ENCODE data around the gene NFIA. TPM values are rescaled to one million over a fixed set of nuclear protein-coding genes. Genes with fewer than 3 reads are reported as not detected.
A peak's percentile ranks its signal among the peaks of the same experiment; 100 is the strongest.
"Not testable (repeated sequence)": the region's sequence is repeated elsewhere in the genome, so short reads cannot be mapped to it uniquely, and the experiment has no call there.

Gene NFIA
- total RNA-seq, 2 experiments from 2014 or later, result 0.80 to 5.4 TPM

DNA sequence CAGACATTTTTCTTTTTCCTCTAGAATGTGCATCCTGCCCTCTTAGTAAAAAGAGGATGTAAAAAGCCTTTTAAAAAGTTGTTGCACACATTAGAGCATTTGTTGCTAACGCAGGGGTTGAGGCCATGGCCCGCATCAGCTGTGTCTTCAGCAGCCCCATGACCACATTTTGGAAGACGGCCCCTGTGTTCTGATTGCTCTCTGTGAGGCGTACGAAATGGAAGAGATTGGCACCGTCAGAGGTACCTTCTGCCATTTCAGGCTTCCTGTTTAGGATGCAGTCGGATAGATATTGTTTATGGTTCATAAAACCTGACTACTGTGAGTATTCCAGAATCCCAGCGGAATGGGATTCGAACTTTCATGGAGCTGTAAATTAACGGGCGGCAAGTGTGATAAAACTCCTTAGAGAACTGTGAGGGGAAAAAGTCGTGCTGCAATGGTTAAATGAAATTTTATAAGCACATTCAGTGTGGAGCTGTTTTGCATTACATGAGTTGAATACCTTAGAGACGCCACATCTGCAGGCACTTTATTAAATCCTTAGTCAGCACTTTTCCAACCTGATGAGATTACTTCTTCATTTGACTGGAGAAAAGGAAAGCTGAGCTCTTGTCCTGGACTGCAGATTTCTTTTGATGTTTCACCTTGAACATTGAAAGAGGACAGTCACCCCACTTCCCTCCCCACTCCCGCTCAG, 368.7 kb downstream of the NFIA start:
- Mint-ChIP-seq H3K27ac (no peak overlapping the region), H3K9me3 (ENCODE audit: low read depth) (no peaks in the 10 kb centered on the region), H3K4me3 (no peak overlapping the region), H3K4me1 (peaks cover 11% of the 10 kb centered on the region), H3K36me3 (no peaks in the 10 kb centered on the region), H3K27me3 (no peaks in the 10 kb centered on the region)
- no peak for DNase-seq
- no peak for ATAC-seq
- CTCF ChIA-PET, result interaction anchor here (1.1 to 2.9 kb wide), 5 partner anchors 98 to 476 kb away, joined by 3 to 22 read pairs (median 4); no protein-coding TSS in a partner anchor

DNA sequence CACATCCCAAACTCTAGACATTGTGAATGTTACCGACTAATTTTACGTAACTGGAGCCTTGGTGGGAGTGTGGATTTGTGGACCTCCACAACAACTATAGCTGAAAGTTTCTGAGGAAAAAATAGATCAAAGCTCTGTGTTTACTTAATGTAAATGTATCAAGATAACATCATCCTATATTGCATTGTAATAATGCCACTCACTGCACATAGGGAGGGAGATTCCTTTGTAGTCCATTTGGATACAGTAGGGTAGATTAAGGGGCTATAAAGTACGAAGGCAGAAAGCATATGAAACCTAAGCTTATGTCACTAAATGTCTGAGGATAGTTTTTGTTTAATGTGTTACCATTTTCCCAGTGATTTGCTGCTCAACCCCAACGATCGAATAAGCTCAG, 369.2 kb downstream of the NFIA start:
- CTCF ChIA-PET, result interaction anchor here (1.1 to 2.9 kb wide), 9 partner anchors 12 to 473 kb away, joined by 3 to 22 read pairs (median 4); partner anchors contain the start of gene NFIA
- Mint-ChIP-seq H3K9me3 (ENCODE audit: low read depth) (no peaks in the 10 kb centered on the region), H3K4me3 (no peak overlapping the region), H3K36me3 (no peaks in the 10 kb centered on the region), H3K27me3 (no peaks in the 10 kb centered on the region), H3K4me1 (peaks cover 11% of the 10 kb centered on the region), H3K27ac (no peak overlapping the region)
- ATAC-seq (no peak), DNase-seq (no peak)

DNA sequence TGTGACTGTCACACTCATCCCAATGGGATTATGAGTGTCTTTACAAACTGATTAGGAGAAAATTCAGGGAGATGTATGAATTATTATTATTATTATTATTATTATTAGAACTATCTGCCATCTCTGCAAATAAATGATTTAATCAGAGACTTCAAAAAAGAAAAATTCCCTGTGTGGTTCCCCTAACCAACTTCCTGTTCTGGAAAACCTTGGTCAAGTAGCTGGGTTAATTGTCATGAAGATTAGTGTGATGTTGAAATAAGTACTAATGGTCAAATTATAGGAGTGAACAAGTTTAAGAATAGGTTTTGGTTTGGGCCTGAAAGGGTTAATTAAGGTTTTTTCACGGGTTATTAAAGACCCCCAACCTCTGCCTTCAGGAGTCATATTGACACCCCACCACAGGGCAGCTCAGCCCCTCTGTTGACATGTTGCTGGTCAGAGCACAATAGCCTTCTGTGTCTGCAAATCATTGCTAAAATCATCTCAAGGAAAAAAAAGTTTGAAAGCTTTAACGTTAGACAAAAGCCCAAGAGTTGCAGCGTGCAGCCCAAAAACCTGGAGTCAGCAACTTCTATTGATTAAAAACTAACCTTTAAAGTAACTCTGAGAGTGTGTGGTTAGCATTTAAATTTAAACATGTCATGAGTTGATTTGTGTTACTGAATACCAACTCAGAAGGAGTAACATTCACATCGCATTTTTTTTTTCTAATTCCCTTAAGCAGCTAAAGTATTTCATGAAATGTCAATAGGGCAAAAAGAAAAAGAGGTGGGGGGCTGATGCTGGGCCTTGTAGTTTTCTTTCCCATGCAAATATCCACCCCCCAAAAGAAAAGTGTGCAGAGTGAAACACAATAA, 370.0 kb downstream of the NFIA start:
- H3K4me3 Mint-ChIP-seq, result no peak overlapping the region
- no peaks in the 10 kb centered on the region for H3K27me3 Mint-ChIP-seq
- no peaks in the 10 kb centered on the region for H3K36me3 Mint-ChIP-seq
- CTCF ChIA-PET, result interaction anchor here (0.5 to 2.9 kb wide), 20 partner anchors 12 to 1424 kb away, joined by 3 to 22 read pairs (median 4); partner anchors contain the start of gene NFIA
- peaks cover 11% of the 10 kb centered on the region for H3K4me1 Mint-ChIP-seq
- no peak overlapping the region for H3K27ac Mint-ChIP-seq
- no peak for ATAC-seq
- DNase-seq, result no peak
- H3K9me3 Mint-ChIP-seq (ENCODE audit: low read depth), result no peaks in the 10 kb centered on the region

- ATAC-seq (peak; percentile 93), DNase-seq (peak; percentile 81)
- Mint-ChIP-seq H3K27me3 (no peaks in the 10 kb centered on the region), H3K4me3 (peak overlapping the region; percentile 13), H3K4me1 (peaks cover 11% of the 10 kb centered on the region), H3K27ac (no peak overlapping the region), H3K9me3 (ENCODE audit: low read depth) (no peaks in the 10 kb centered on the region), H3K36me3 (no peaks in the 10 kb centered on the region)
- CTCF ChIA-PET, result interaction anchor here (0.6 to 2.3 kb wide), 21 partner anchors 11 to 1477 kb away, joined by 3 to 11 read pairs (median 4); partner anchors contain the start of gene NFIA
Measured at GRCh38 chr1:61453111-61453961, 371.0 kb downstream of the NFIA start.

DNA sequence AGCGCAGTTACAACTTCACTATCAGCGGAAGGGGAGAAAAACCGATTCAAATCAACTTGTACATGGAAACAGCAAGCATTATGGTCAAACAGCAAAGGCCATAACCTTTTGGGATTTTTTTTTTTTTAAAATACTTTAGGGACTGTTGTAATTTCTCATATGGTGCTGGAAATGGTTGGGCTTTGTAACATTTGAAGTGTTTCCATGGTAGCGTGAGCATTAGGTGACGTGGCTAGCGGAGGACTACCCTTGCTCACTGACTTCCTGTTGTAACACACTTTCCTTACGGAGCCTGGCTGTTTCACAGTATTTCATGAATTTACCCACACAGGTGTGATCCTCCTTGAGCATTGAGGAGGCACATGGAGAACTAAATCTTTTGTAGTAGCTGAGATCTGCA, 373.0 kb downstream of the NFIA start:
- H3K4me3 Mint-ChIP-seq, result no peak overlapping the region
- CTCF ChIA-PET, result no interaction called here

DNA sequence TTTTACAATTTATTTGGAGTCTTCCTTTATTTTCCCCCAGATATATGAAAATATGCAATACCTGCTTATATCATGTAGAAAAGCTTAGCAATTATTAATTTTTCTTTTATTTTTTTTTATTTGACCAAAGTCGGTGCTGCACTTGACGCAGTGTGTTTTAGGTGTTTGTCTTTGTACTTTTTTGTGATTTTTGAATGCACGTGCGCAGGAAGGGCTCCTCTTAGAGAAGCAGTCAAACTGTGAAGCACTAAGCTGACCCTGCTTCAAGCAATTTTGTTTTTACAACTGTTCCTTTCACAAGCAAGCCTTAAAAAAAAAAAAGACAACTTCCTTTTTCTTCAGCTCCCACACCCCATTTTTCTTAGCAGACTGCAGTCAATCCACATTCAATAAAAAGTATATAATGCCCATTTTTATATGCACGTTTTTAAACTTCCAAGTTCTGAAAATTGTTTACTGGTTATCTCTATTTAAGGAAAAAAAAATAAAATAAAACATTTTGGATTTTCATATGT, 375.2 kb downstream of the NFIA start:
- ATAC-seq (no peak), DNase-seq (no peak)
- CTCF ChIA-PET, result interaction anchor here (0.8 to 1.2 kb wide), 2 partner anchors 138 to 179 kb away, joined by 3 read pairs; no protein-coding TSS in a partner anchor
- Mint-ChIP-seq H3K27ac (no peak overlapping the region), H3K9me3 (ENCODE audit: low read depth) (no peaks in the 10 kb centered on the region), H3K36me3 (no peaks in the 10 kb centered on the region), H3K4me1 (peaks cover 10% of the 10 kb centered on the region), H3K4me3 (no peak overlapping the region), H3K27me3 (no peaks in the 10 kb centered on the region)

More for the DNA sequence above, 373.0 kb downstream of the NFIA start:
- Mint-ChIP-seq H3K27me3 (no peaks in the 10 kb centered on the region), H3K36me3 (no peaks in the 10 kb centered on the region), H3K4me1 (peaks cover 11% of the 10 kb centered on the region), H3K9me3 (ENCODE audit: low read depth) (no peaks in the 10 kb centered on the region), H3K27ac (no peak overlapping the region)
- ATAC-seq (no peak), DNase-seq (no peak)

- DNase-seq, result no peak
- no peaks in the 10 kb centered on the region for H3K9me3 Mint-ChIP-seq (ENCODE audit: low read depth)
- peaks cover 5% of the 10 kb centered on the region for H3K4me1 Mint-ChIP-seq
- CTCF ChIA-PET, result no interaction called here
- H3K27ac Mint-ChIP-seq, result no peak overlapping the region
- ATAC-seq, result no peak
- no peaks in the 10 kb centered on the region for H3K36me3 Mint-ChIP-seq
- no peak overlapping the region for H3K4me3 Mint-ChIP-seq
- no peaks in the 10 kb centered on the region for H3K27me3 Mint-ChIP-seq
Measured at GRCh38 chr1:61459345-61459744, 377.0 kb downstream of the NFIA start.

GRCh38 chr1:61460191-61460590, 377.8 kb downstream of the NFIA start:
- no peak for ATAC-seq
- no peaks in the 10 kb centered on the region for H3K27me3 Mint-ChIP-seq
- no peaks in the 10 kb centered on the region for H3K36me3 Mint-ChIP-seq
- no peaks in the 10 kb centered on the region for H3K9me3 Mint-ChIP-seq (ENCODE audit: low read depth)
- peaks cover 5% of the 10 kb centered on the region for H3K4me1 Mint-ChIP-seq
- no peak for DNase-seq
- no peak overlapping the region for H3K4me3 Mint-ChIP-seq
- no peak overlapping the region for H3K27ac Mint-ChIP-seq
- CTCF ChIA-PET, result interaction anchor here (0.8 kb wide), 1 partner anchor 129 kb away, joined by 3 read pairs; no protein-coding TSS in a partner anchor

DNA sequence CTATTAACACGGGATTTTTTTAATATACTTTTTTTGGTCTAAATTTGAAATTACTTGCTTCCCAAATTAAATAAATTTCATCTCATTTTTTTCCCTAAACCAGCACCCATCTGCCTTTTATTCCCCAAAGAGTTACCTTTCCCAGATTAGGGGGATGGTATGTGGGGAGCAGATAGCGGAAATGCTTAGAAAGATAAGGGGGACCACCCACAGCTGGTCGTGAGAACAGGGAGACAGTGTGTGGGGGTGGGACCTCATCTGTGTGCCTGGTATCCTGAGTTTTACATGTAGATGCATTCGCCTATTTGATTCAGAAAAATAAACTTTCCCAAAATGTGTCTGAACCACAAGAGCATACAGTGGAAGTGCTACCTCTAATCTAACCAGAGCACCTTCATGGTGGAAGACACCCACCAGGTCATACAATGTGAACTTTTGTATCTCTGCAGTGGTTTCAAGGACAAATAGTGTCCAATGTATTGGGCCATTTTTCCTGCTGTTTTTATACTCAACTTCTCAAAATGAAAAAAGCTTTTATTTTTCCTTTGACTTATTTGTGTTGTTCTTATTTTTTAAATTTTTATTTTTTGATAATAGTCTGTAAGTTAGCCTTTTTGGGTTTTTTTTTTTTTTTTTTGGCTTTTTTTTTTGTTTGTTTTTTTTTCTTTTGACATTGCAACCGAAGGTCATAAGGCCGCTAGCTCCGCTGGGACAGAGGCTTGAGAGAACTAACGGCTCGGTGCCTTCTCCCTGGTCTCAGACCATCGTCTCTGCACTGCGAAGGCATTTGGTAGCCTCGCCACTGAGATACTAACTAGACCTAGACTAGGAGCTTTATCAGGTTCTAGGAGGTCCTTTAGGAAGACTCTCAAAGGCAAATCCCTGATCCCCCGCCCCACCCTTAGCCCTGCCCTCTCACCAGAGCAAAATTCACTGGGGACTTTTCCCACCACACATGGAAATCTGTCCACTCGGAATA, 379.3 kb downstream of the NFIA start:
- peaks cover 5% of the 10 kb centered on the region for H3K4me1 Mint-ChIP-seq

GRCh38 chr1:61462628-61463027, 380.3 kb downstream of the NFIA start:
- no peak overlapping the region for H3K27ac Mint-ChIP-seq
- no peaks in the 10 kb centered on the region for H3K36me3 Mint-ChIP-seq
- DNase-seq (no peak), ATAC-seq (no peak)
- peaks cover 5% of the 10 kb centered on the region for H3K4me1 Mint-ChIP-seq
- no peak overlapping the region for H3K4me3 Mint-ChIP-seq
- H3K9me3 Mint-ChIP-seq (ENCODE audit: low read depth), result no peaks in the 10 kb centered on the region
- no peaks in the 10 kb centered on the region for H3K27me3 Mint-ChIP-seq
- CTCF ChIA-PET, result interaction anchor here (1.3 to 2.7 kb wide), 2 partner anchors 10 to 484 kb away, joined by 3 to 10 read pairs; no protein-coding TSS in a partner anchor

More for the DNA sequence above, 379.3 kb downstream of the NFIA start:
- Mint-ChIP-seq H3K36me3 (no peaks in the 10 kb centered on the region), H3K9me3 (ENCODE audit: low read depth) (no peaks in the 10 kb centered on the region), H3K27me3 (no peaks in the 10 kb centered on the region), H3K4me3 (no peak overlapping the region), H3K27ac (no peak overlapping the region)
- no peak for ATAC-seq
- DNase-seq, result no peak
- CTCF ChIA-PET, result interaction anchor here (1.3 kb wide), 1 partner anchor 483 kb away, joined by 3 read pairs; no protein-coding TSS in a partner anchor

DNA sequence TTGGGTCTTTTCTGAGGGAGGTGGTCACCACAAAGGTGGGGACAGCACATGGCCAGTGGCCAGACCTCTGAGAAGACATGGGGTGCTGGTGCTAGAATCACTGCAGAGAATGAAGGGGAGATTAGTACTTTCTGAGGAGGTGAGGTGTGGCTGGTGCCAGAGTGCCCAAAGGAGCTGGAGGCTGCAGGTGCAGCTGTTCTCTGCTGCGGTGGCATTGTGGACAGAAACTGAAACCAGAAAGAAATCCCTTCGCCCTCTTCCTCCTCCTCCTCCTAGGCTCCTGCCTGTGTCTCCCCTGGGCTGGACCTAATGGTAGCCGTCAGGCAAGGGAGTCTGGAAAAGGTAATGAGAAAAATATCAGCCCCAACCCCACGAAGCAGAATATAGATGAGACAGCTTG, 380.9 kb downstream of the NFIA start:
- Mint-ChIP-seq H3K4me3 (no peak overlapping the region), H3K36me3 (no peaks in the 10 kb centered on the region), H3K4me1 (peaks cover 5% of the 10 kb centered on the region), H3K9me3 (ENCODE audit: low read depth) (no peaks in the 10 kb centered on the region), H3K27me3 (no peaks in the 10 kb centered on the region), H3K27ac (no peak overlapping the region)
- ATAC-seq (peak; percentile 20), DNase-seq (no peak)
- CTCF ChIA-PET, result interaction anchor here (2.7 kb wide), 1 partner anchor 10 kb away, joined by 10 read pairs; no protein-coding TSS in a partner anchor

DNA sequence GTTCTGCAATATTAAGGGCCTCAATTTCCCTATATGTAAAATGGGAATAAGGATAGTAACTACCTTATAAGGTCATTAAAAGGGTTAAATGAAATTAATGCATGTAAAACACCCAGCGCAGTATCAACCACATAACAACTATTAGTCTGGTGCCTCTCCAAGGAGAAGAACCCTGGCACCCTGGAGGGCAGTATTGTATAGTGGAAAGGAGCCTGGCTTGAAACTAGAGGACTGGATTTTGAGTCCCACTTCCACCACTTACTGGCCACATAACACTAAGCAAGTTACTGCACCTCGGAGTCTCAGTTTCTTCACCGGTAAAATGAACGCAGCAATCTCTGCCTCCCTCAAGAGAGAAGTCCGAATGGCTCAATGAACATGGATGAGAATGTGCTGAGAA, 385.5 kb downstream of the NFIA start:
- H3K27me3 Mint-ChIP-seq; DNase-seq; H3K9me3 Mint-ChIP-seq (ENCODE audit: low read depth); H3K4me1 Mint-ChIP-seq; ATAC-seq; CTCF ChIA-PET; H3K27ac Mint-ChIP-seq; H3K36me3 Mint-ChIP-seq; H3K4me3 Mint-ChIP-seq: not testable (repeated sequence)

Measured in activated CD8-positive, alpha-beta memory T cell treated with anti-CD3 and anti-CD28 coated beads, Interleukin-2, amount 10 ng/mL, durations not matched to agents 7 days and 5 days (primary cell).